ENCODE data around the gene POLR2E. TPM values are rescaled to one million over a fixed set of nuclear protein-coding genes. Genes with fewer than 3 reads are reported as not detected.

Gene POLR2E
- total and polyA plus RNA-seq, 10 of the 15 experiments (the other 5 are each of a cell fraction or from before 2014, with no cell fraction given), result 4.0 to 487 (median 200) TPM

DNA sequence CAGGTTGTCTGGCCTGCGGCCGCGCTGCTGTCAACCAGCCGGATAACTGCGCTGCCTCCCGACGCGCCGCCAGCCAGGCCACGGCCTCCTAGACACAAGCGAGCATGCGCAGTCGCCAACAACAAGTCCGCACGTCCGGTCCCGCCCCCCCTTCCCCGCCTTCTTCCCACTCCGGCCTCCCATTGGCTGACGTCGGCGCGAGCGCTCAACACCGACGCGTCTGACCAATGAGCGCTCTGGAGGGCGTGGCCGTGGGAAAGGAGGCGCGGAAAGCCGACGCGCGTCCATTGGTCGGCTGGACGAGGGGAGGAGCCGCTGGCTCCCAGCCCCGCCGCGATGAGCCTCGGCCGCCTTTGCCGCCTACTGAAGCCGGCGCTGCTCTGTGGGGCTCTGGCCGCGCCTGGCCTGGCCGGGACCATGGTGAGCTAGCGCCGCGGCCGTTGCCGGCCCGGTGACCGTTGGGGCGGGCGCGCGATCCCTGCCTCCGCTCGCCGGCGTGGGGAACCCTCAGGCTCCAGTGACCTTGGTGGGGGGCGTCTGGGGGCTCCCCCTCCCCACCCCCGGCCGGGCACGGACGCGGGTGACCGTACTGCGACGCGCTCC lies 8.6 kb upstream of the POLR2E start, which contains the start of gene GPX4 (continued):
- no peak for TF ChIP-seq SKIL (IDR thresholded peaks at IDR 0.05; ENCODE audit: low read depth, poor library complexity, severe bottlenecking)
- 0 out of 2 replicates have a peak, but pooled peaks have one; percentile 23 for TF ChIP-seq ZSCAN29 (IDR thresholded peaks at IDR 0.05)
- TF ChIP-seq, protein P1, sequence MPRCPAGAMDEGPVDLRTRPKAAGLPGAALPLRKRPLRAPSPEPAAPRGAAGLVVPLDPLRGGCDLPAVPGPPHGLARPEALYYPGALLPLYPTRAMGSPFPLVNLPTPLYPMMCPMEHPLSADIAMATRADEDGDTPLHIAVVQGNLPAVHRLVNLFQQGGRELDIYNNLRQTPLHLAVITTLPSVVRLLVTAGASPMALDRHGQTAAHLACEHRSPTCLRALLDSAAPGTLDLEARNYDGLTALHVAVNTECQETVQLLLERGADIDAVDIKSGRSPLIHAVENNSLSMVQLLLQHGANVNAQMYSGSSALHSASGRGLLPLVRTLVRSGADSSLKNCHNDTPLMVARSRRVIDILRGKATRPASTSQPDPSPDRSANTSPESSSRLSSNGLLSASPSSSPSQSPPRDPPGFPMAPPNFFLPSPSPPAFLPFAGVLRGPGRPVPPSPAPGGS (IDR thresholded peaks at IDR 0.05; ENCODE audit: borderline replicate concordance, insufficient read depth, low read depth, low read length, poor library complexity, severe bottlenecking), result no peak
- no peak for TF ChIP-seq NR2C2 (IDR thresholded peaks at IDR 0.05; ENCODE audit: borderline replicate concordance, control insufficient read depth, insufficient read length, low read depth)
- no peak for TF ChIP-seq ZBTB40 (IDR thresholded peaks at IDR 0.05; ENCODE audit: borderline replicate concordance)

Data from GM12878 (cell line).